MM.1S (cell line): ENCODE measurements around the gene FBRS.

Source experiments
- DNase-seq: peaks from one replicate; pipeline ENCODE4 v3.0.0-alpha.2; 2015
- H2AFZ ChIP-seq: fragments of 300-600 bp; sonication (generic); 2 replicates; pipeline ENCODE4 v1.6.0; 2016; ENCODE audit warnings: antibody characterized with exemption, low read length
- H3F3A ChIP-seq: fragments of 300-600 bp; sonication (generic); 2 replicates; pipeline ENCODE4 v1.6.1; 2016; ENCODE audit warnings: mild to moderate bottlenecking, antibody characterized with exemption, low read length, moderate library complexity, mixed read lengths; ENCODE audit not compliant: insufficient read depth
- H3K27ac ChIP-seq: fragments of 300-600 bp; sonication (generic); 2 replicates; pipeline ENCODE4 v1.5.1; 2016; ENCODE audit warnings: mild to moderate bottlenecking, low read length
- H3K27me3 ChIP-seq: fragments of 300-600 bp; sonication (generic); replicated peaks from 2 replicates; pipeline ENCODE4 v1.6.0; 2016; ENCODE audit warnings: low read length; ENCODE audit not compliant: insufficient read depth
- H3K36me3 ChIP-seq: fragments of 300-600 bp; sonication (generic); replicated peaks from 2 replicates; pipeline ENCODE4 v1.6.1; 2016; ENCODE audit warnings: mild to moderate bottlenecking, low read length, mixed read lengths; ENCODE audit not compliant: insufficient read depth
- H3K4me1 ChIP-seq: fragments of 300-600 bp; sonication (generic); 2 replicates; pipeline ENCODE4 v1.6.1; 2016; ENCODE audit warnings: low read length, mixed read lengths
- H3K4me2 ChIP-seq: fragments of 300-600 bp; sonication (generic); 2 replicates; pipeline ENCODE4 v1.6.0; 2016; ENCODE audit warnings: low read depth, low read length
- H3K4me3 ChIP-seq: fragments of 300-600 bp; sonication (generic); 2 replicates; pipeline ENCODE4 v1.5.1; 2016; ENCODE audit warnings: low read length, mixed read lengths
- H3K79me2 ChIP-seq: fragments of 300-600 bp; sonication (generic); 2 replicates; pipeline ENCODE4 v1.6.1; 2016; ENCODE audit warnings: mixed run types, low read length, mixed read lengths
- H3K9ac ChIP-seq: fragments of 300-600 bp; sonication (generic); 2 replicates; pipeline ENCODE4 v1.6.1; 2016; ENCODE audit warnings: low read length, mixed read lengths
- H3K9me2 ChIP-seq: fragments of 300-600 bp; sonication (generic); replicated peaks from 2 replicates; pipeline ENCODE4 v1.6.1; 2016; ENCODE audit warnings: mild to moderate bottlenecking, low read length, mixed read lengths; ENCODE audit not compliant: insufficient read depth
- H3K9me3 ChIP-seq: fragments of 300-600 bp; sonication (generic); replicated peaks from 2 replicates; pipeline ENCODE4 v1.6.1; 2016; ENCODE audit warnings: mild to moderate bottlenecking, low read length, mixed read lengths; ENCODE audit not compliant: insufficient read depth
- H4K20me1 ChIP-seq: fragments of 300-600 bp; sonication (generic); 2 replicates; pipeline ENCODE4 v1.6.1; 2016; ENCODE audit warnings: mild to moderate bottlenecking, low read length, moderate library complexity, mixed read lengths; ENCODE audit not compliant: insufficient read depth
- CTCF ChIP-seq: fragments of 300-600 bp; sonication (generic); IDR thresholded peaks from 2 replicates; pipeline ENCODE4 v1.5.1; 2016; ENCODE audit warnings: antibody characterized with exemption, low read length, mixed read lengths
- EZH2 ChIP-seq: fragments of 300-600 bp; sonication (generic); optimal IDR thresholded peaks from 2 replicates; pipeline ENCODE3; 2017; ENCODE audit warnings: low read depth, mild to moderate bottlenecking, antibody characterized with exemption, low read length, mixed read lengths
- EZH2phosphoT487 ChIP-seq: fragments of 300-600 bp; sonication (generic); IDR thresholded peaks from 2 replicates; pipeline ENCODE4 v1.6.1; 2018; ENCODE audit warnings: antibody characterized with exemption, low read length

FBRS gene

GRCh38 chr16:30703971-30704370, 45.7 kb downstream of the FBRS start:
- peaks cover 35% of the 10 kb centered on the region for H3K36me3 ChIP-seq
- H3K9me2 ChIP-seq, result no peaks in the 10 kb centered on the region
- H3K4me1 ChIP-seq, result peaks cover 8% of the 10 kb centered on the region
- no peaks in the 10 kb centered on the region for H3K9me3 ChIP-seq
- H4K20me1 ChIP-seq, result peaks cover 10% of the 10 kb centered on the region
- H3K27ac ChIP-seq, result no peak overlapping the region
- H3K27me3 ChIP-seq, result no peaks in the 10 kb centered on the region
- peaks cover 65% of the 10 kb centered on the region for H3K79me2 ChIP-seq
- peaks cover 10% of the 10 kb centered on the region; the same call in 1 of the 2 replicates for H3F3A ChIP-seq
- TF ChIP-seq EZH2, result no peak
- TF ChIP-seq CTCF, result no peak
- TF ChIP-seq EZH2phosphoT487, result no peak
- no peak overlapping the region for H3K4me2 ChIP-seq
- no peak overlapping the region for H3K9ac ChIP-seq
- no peak overlapping the region for H3K4me3 ChIP-seq
- no peak for DNase-seq
- H2AFZ ChIP-seq, result no peak overlapping the region

- TF ChIP-seq CTCF (no peak), EZH2phosphoT487 (no peak), EZH2 (no peak)
- H3K4me2 ChIP-seq, result no peak overlapping the region
These were observed 47.8 kb downstream of the FBRS start for GRCh38 chr16:30706046-30706445.

GRCh38 chr16:30710971-30711370, 52.7 kb downstream of the FBRS start:
- no peak for TF ChIP-seq EZH2phosphoT487
- no peak for TF ChIP-seq EZH2
- TF ChIP-seq CTCF, result no peak
- Histone ChIP-seq H3K27me3 (no peaks in the 10 kb centered on the region), H3K4me2 (no peak overlapping the region), H3K4me3 (no peak overlapping the region), H3K36me3 (peaks cover 36% of the 10 kb centered on the region), H3K9me2 (no peaks in the 10 kb centered on the region), H2AFZ (no peak overlapping the region), H3K27ac (no peak overlapping the region), H3F3A (0 out of 2 replicates have a peak, but pooled peaks cover 2% of the 10 kb centered on the region), H3K9ac (no peak overlapping the region), H3K79me2 (peaks cover 65% of the 10 kb centered on the region), H4K20me1 (no peaks in the 10 kb centered on the region), H3K4me1 (no peaks in the 10 kb centered on the region), H3K9me3 (no peaks in the 10 kb centered on the region)
- no peak for DNase-seq

More at GRCh38 chr16:30706046-30706445, 47.8 kb downstream of the FBRS start:
- Histone ChIP-seq H3F3A (no peaks in the 10 kb centered on the region), H3K9me2 (no peaks in the 10 kb centered on the region), H3K9ac (no peak overlapping the region), H4K20me1 (no peaks in the 10 kb centered on the region; the same call in 1 of the 2 replicates), H3K27ac (no peak overlapping the region), H2AFZ (no peak overlapping the region), H3K9me3 (no peaks in the 10 kb centered on the region), H3K4me3 (no peak overlapping the region), H3K36me3 (peaks cover 39% of the 10 kb centered on the region), H3K27me3 (no peaks in the 10 kb centered on the region), H3K4me1 (no peaks in the 10 kb centered on the region), H3K79me2 (peaks cover 60% of the 10 kb centered on the region)
- DNase-seq, result no peak
